Lung (tissue), 12 donors: ENCODE results near the gene GPR153. TPM values are rescaled to one million over a fixed set of nuclear protein-coding genes. Genes with fewer than 3 reads are reported as not detected.

Source experiments
- ATAC-seq: fragments of 200-7000 bp; cut with Tn5 transposase; one replicate; pipeline ENCODE4 v1.9.1; 2020; ENCODE audit warnings: moderate number of reproducible peaks; ENCODE audit not compliant: insufficient read depth, low FRiP score
- DNase-seq, 3 donors: peaks; one replicate each; pipeline ENCODE4 v3.0.0-alpha.2; 2013 to 2017
- H3K27ac ChIP-seq, 2 donors: one replicate each; pipeline ENCODE4 v1.5.1; 2013; ENCODE audit warnings: mild to moderate bottlenecking in 2 of 2, moderate library complexity in 2 of 2, control low read depth in 1 of 2, inconsistent platforms in 1 of 2, low read depth in 1 of 2, low read length in 1 of 2
- H3K27me3 ChIP-seq, 3 donors: one replicate each; pipeline ENCODE4 v1.5.1; 2013; ENCODE audit warnings: low read length in 2 of 3; ENCODE audit not compliant: control insufficient read depth in 3 of 3, insufficient read depth in 3 of 3
- H3K36me3 ChIP-seq, 4 donors: one replicate each; pipeline ENCODE4 v1.5.1; 2013; ENCODE audit warnings: low read length in 4 of 4, mild to moderate bottlenecking in 1 of 4, moderate library complexity in 1 of 4; ENCODE audit not compliant: control insufficient read depth in 4 of 4, insufficient read depth in 4 of 4
- H3K4me1 ChIP-seq, 5 donors: one replicate each; pipeline ENCODE4 v1.5.1; 2013; ENCODE audit warnings: low read length in 5 of 5, mild to moderate bottlenecking in 2 of 5, moderate library complexity in 1 of 5; ENCODE audit not compliant: control insufficient read depth in 5 of 5, insufficient read depth in 5 of 5
- H3K4me3 ChIP-seq: one replicate; pipeline ENCODE4 v1.5.1; 2013; ENCODE audit warnings: mild to moderate bottlenecking, control low read depth, moderate library complexity
- H3K9ac ChIP-seq, 2 donors: one replicate each; pipeline ENCODE4 v1.5.1; 2013; ENCODE audit warnings: low read length in 2 of 2, control low read depth in 1 of 2; ENCODE audit not compliant: insufficient read depth in 1 of 2
- H3K9me3 ChIP-seq, 4 donors: one replicate each; pipeline ENCODE4 v1.5.1; 2013; ENCODE audit warnings: low read length in 3 of 4, mild to moderate bottlenecking in 1 of 4, moderate library complexity in 1 of 4; ENCODE audit not compliant: control insufficient read depth in 4 of 4, insufficient read depth in 3 of 4
- WGBS, 2 donors: extraction: QIAGEN DNeasy Blood & Tissue Kit; methylation state at CpG; one replicate each; pipeline ENCODE4 v1.1.7; 2013; 5-methylcytosine and 5-hydroxymethylcytosine counted together
- polyA plus RNA-seq, 2 donors: library from polyadenylated mRNA; stranded (reverse); fragments of 200-250 nt; gene quantifications; one replicate each; pipeline ENCODE4 v1.2.1, GENCODE V29; 2013
- total RNA-seq, 2 donors: library from RNA; depleted of rRNA in 1 of 2; stranded (reverse); fragments of >200 nt in 1 of 2; gene quantifications; one replicate each; pipeline ENCODE4 v1.2.1, GENCODE V29; 2014 to 2021
- TF ChIP-seq, protein P1 (sequence below): IDR thresholded peaks from 2 replicates; pipeline ENCODE4 v1.5.1; 2012; ENCODE audit warnings: mild to moderate bottlenecking; ENCODE audit errors: control extremely low read depth, extremely low read depth
- donor health status: control.
- donor health status: control.
- donor health status: Bipolar disorder and iron deficiency.
- donor health status: healthy.
- donor health status: DM: yes; HTN: yes; CAD: no.

The GPR153 gene
- total and polyA plus RNA-seq, 4 donors, result 3.2 to 17.0 (median 6.2) TPM

DNA sequence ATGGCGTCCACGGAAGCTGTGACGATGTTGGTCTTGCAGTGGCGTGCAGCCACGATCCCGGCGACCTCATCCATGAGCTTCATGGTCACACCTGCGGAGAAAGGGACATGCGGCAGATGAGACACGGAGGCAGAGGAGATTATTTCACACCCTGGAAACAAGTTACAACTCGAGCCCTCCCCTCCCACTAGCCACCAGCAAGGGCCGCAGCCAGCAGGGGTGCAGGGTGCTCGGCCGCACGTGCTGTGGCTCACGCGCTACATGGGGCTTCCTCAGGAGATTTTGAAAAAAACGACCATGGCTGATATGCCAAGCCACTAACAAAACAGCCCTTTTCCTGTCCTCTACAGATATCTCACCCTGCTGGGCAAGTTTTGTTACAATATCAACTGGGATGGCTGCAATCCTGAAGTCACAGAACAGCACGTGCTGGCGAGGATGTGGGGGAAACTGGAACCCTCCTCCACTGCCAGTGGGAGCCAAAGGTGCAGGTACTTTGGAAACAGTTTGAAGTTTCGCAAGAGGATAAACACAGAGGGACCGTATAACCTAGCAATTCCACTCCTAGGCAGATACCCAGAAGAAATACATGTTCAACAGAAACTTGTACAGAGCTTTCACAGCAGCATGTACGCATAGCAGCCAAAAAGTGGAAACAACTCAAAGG is 34.1 kb upstream of the GPR153 start:
- 83 to 86% methylated on average over 23 of the region's 23 CpGs for WGBS, 2 donors
- peaks cover 0 to 12% (median 5%) of the 10 kb centered on the region in 5 donors for H3K4me1 ChIP-seq
- no peak overlapping the region for H3K27ac ChIP-seq
- TF ChIP-seq, protein P1, sequence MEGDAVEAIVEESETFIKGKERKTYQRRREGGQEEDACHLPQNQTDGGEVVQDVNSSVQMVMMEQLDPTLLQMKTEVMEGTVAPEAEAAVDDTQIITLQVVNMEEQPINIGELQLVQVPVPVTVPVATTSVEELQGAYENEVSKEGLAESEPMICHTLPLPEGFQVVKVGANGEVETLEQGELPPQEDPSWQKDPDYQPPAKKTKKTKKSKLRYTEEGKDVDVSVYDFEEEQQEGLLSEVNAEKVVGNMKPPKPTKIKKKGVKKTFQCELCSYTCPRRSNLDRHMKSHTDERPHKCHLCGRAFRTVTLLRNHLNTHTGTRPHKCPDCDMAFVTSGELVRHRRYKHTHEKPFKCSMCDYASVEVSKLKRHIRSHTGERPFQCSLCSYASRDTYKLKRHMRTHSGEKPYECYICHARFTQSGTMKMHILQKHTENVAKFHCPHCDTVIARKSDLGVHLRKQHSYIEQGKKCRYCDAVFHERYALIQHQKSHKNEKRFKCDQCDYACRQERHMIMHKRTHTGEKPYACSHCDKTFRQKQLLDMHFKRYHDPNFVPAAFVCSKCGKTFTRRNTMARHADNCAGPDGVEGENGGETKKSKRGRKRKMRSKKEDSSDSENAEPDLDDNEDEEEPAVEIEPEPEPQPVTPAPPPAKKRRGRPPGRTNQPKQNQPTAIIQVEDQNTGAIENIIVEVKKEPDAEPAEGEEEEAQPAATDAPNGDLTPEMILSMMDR, result no peak
- H3K36me3 ChIP-seq, result peaks cover 0 to 7% (median 0%) of the 10 kb centered on the region in 4 donors
- no peak overlapping the region for H3K4me3 ChIP-seq
- H3K9me3 ChIP-seq, result no peaks in the 10 kb centered on the region
- H3K9ac ChIP-seq, result no peak overlapping the region
- no peak for ATAC-seq
- DNase-seq, result no peak
- H3K27me3 ChIP-seq, result no peaks in the 10 kb centered on the region

DNA sequence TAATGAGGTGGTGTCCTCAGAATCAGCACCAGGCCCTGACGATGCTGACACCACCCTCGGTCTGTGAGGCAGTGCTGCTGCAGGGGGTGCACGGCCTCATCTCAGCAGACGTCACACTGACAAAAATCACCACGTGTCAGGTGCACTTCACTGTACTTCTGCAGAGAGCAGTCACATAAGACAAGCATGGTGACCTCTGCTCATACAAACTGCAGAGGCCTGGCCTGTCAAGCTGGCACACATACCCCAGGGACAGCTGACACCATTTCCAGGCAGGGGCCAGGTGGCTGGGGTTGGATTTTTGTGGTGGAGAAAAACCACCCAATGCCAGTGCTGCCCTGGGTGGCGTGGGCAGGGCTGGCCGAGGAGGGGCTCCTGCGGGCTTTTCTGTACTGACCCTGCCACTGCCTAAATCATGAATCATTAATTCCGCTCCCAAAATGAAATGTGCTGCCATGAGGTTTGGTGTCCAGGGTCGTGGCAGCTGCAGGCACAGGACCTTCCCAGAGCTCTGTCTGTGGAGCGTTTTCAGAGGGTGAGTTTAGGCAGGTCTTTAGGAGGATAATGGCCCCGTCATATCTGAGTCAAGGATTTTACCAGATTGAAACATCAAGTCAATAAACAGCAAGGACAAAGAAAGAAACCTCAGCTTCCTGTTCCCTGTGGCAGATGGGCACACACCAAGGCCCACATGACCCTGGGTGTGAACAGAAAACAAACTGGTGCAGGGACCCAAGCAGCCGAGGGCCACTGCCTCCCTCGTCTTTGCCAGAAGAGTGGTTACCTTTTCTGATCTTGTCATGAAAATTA is 33.4 kb upstream of the GPR153 start:
- 89 to 90% methylated on average over 14 of the region's 14 CpGs for WGBS, 2 donors

DNA sequence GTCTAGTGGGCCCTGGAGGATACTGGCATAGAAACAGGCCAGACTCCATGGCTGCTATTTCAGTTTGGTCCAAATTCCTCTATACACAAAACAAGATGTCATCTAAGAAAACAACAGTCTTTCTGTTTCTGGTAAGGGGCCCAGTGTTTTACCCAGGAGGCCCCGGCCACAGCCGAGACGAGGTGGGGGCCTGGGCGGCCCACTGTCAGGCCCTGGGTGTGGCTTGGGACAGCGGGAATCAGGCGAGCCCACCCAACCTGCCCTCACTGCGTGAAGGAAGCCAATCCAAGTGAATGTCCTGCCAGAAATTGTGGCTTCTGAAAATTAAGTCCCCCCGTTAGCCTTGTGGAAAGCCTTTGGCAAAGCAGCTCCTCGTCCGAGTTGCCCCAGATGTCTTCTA is 31.2 kb upstream of the GPR153 start:
- no peak overlapping the region for H3K27ac ChIP-seq
- H3K4me3 ChIP-seq, result no peak overlapping the region
- ATAC-seq, result no peak
- H3K9ac ChIP-seq, result no peak overlapping the region
- DNase-seq, result no peak
- TF ChIP-seq, protein P1, result no peak
- H3K4me1 ChIP-seq, result peaks cover 0 to 29% (median 12%) of the 10 kb centered on the region in 5 donors
- WGBS, 2 donors, result 85 to 87% methylated on average over 10 of the region's 10 CpGs
- H3K36me3 ChIP-seq, result peaks cover 0 to 7% (median 0%) of the 10 kb centered on the region in 4 donors
- H3K9me3 ChIP-seq, result no peaks in the 10 kb centered on the region
- H3K27me3 ChIP-seq, result no peaks in the 10 kb centered on the region

More for the DNA sequence above, 33.4 kb upstream of the GPR153 start:
- no peak overlapping the region for H3K27ac ChIP-seq
- no peak overlapping the region for H3K9ac ChIP-seq
- H3K36me3 ChIP-seq, result peaks cover 0 to 7% (median 0%) of the 10 kb centered on the region in 4 donors
- ATAC-seq, result no peak
- no peaks in the 10 kb centered on the region for H3K27me3 ChIP-seq
- H3K4me1 ChIP-seq, result peaks cover 0 to 12% (median 5%) of the 10 kb centered on the region in 5 donors
- H3K9me3 ChIP-seq, result no peaks in the 10 kb centered on the region
- DNase-seq, result no peak
- TF ChIP-seq, protein P1, result no peak
- no peak overlapping the region for H3K4me3 ChIP-seq
